ENCODE results near the gene LRRC4B.

- TF ChIP-seq CTCF (IDR thresholded peaks at IDR 0.05) (no peak), POLR2A (IDR thresholded peaks at IDR 0.05) (no peak)
Observed at GRCh38 chr19:50602089-50602422, 33.8 kb upstream of the LRRC4B start.

Data from adrenal gland (tissue), 5 donors.